DMS79 treated with DMSO at 0.1 percent for 48 hours (cell line): ENCODE measurements around the gene KCNAB1.
A peak's percentile ranks its signal among the peaks of the same experiment; 100 is the strongest.
"Not testable (repeated sequence)": the region's sequence is repeated elsewhere in the genome, so short reads cannot be mapped to it uniquely, and the experiment has no call there.

ENCODE experiments used
- DNase-seq: peaks from one replicate; lab custom pipeline; 2025; lab: John Stamatoyannopoulos, UW

The KCNAB1 gene

GRCh38 chr3:156539051-156539450, 418.7 kb downstream of the KCNAB1 start:
- no peak for DNase-seq

DNA sequence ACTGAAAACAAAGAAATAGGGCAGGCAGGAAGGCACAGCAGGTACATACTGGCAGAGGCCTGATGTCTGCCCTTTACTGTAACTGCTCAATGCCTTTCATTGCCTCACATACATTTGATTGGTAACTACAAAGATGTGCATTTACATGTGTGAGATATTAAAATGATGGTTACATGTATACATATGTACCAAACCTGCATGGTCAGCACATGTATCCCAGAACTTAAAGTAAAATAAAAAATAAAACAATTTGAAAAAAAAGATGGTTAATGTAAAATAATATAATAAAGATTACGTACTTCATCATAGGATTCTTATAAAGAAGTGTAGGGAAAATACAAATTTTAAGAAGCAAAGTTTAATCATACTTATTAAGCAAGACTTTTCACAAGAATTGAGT, 419.4 kb downstream of the KCNAB1 start:
- no peak for DNase-seq

- no peak for DNase-seq
Observed at GRCh38 chr3:156542101-156543042, 422.0 kb downstream of the KCNAB1 start.

DNA sequence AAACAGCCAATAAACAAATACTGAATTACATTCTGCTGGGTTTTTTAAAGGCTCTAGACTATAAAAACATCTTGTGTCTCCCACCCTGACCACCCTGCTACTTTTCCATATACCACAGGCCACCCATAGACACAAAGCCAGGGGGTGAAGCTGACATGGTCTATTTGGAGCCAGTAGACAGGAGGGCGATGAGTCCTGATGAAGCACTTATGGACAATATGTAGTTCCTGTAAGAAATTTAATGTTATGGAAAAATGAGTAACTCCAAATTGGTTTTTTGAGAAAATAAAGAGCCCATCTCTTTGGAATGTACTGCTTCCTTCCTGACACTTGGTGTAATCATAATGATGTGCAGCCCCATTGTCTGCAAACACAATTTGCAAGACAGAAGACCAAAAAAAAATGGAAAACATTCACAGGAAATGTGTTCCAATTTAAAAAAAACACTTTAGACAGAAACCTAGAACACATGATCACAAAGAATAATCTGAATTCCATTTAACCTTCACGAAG, 422.7 kb downstream of the KCNAB1 start:
- no peak for DNase-seq

GRCh38 chr3:156547637-156548036, 427.3 kb downstream of the KCNAB1 start:
- DNase-seq, result no peak

DNA sequence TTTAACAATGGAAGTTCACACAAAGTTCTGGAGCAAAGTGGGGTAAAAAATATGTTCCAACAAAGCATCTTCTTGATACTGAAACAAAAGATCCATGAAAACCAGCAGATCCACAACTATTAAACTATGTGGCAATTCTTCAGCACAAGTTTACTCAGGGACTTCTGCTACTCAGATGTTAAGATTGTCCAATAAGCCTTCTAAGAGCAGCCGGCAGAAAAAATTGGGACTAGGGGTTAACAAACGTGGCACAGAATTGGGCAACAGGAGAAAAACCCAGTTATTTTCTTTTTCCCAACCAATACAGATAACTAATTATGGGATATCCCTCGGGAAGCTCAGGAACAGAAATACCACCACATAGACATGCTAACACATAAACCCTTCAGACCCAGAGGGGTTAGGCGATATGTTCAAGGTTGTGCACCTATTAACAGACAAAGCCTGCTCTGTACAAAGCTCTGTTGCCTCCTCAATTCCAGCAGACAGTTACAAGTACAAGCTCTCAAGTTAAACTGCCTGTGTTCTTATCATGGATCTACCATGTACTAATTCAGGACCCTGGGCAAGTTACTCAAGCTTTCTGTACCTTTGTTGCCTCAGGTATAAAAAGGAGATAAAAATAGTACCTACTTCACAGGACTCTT, 427.8 kb downstream of the KCNAB1 start:
- DNase-seq, result no peak

- DNase-seq, result no peak
Observed at GRCh38 chr3:156548902-156549301, 428.5 kb downstream of the KCNAB1 start.

GRCh38 chr3:156551261-156551660, 430.9 kb downstream of the KCNAB1 start:
- no peak for DNase-seq

GRCh38 chr3:156551746-156552145, 431.4 kb downstream of the KCNAB1 start:
- no peak for DNase-seq

GRCh38 chr3:156552973-156553372, 432.6 kb downstream of the KCNAB1 start:
- DNase-seq, result no peak

- DNase-seq, result peak; percentile 9
Observed at GRCh38 chr3:156553705-156554356, 433.5 kb downstream of the KCNAB1 start.

- DNase-seq, result no peak
Observed at GRCh38 chr3:156554515-156554841, 434.1 kb downstream of the KCNAB1 start.

GRCh38 chr3:156554842-156555687, 434.7 kb downstream of the KCNAB1 start, which contains the start of gene SSR3:
Gene SSR3 (minus strand): TSS chr3:156555117. CDS start chr3:156555089, 28 bp downstream.
- DNase-seq, result peak; percentile 97

GRCh38 chr3:156558389-156558788, 438.0 kb downstream of the KCNAB1 start:
- DNase-seq, result no peak

DNA sequence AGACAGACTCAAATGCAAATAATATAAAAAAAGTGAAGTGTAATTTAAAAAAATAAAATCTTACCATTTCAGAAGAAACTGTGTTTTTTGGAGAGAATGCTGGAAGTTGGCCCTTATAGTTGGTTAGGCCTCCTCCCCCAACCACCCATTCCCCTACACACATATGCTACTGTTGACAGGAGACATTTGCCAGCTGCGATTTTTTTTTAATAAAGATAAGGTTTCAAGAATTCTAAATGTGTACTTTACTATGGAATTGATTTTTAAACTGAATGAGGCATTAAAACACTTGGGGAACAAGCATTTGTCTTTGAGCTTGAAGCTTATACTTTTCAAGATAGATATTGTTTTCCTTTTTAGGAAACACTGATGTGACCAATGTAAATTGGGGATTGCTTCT, 438.9 kb downstream of the KCNAB1 start:
- no peak for DNase-seq

GRCh38 chr3:156561533-156561932, 441.2 kb downstream of the KCNAB1 start:
- DNase-seq, result no peak

GRCh38 chr3:156562486-156562885, 442.1 kb downstream of the KCNAB1 start:
- not testable (repeated sequence) for DNase-seq

DNA sequence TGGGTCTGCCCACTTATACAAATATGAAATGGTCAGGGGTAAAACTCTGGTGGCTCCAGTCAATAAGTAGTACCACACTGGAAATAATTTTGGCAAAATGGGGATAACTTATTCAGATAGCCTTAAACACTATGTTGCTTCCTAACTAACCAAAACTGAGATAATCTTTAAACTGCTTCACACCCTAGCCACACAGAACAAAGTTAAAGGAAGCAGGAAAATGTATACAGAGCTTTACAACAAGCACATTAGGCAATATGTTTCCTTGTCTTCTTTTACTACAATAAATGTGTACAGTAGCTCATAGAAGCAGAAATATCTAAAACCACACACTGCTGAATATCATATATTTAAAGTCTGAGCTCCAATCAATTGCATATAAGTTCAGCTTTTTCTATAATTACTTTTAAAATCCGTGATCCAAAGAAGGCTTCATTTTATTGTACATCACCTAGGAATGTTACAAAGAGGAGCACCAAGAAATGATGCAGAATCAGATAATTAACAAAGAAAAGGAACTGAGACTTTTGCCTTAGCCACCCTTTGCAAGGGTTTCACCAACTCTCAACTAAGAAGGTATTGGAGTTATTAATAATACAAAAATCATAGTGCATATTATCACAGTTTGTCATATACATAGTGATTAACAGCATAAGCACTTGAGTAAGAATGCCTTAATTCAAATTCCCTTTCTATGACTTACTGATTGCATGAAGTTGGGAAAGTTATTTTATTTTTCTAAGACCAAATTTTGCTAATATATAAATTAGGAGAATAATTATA, 443.7 kb downstream of the KCNAB1 start:
- no peak for DNase-seq

DNA sequence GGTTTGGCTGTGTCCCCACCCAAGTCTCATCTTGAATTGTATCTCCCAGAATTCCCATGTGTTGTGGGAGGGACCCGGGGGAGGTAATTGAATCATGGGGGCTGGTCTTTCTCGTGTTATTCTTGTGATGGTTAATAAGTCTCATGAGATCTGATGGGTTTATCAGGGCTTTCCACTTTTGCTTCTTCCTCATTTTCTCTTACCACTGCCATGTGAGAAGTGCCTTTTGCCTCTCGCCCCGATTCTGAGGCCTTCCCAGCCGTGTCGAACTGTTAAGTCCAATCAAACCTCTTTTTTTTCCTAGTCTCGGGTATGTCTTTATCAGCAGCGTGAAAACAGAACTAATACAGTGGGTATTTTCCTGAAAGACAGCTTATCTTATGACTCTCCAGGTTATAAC, 448.6 kb downstream of the KCNAB1 start:
- DNase-seq, result not testable (repeated sequence)

- DNase-seq, result not testable (repeated sequence)
Observed at GRCh38 chr3:156569881-156570280, 449.5 kb downstream of the KCNAB1 start.

DNA sequence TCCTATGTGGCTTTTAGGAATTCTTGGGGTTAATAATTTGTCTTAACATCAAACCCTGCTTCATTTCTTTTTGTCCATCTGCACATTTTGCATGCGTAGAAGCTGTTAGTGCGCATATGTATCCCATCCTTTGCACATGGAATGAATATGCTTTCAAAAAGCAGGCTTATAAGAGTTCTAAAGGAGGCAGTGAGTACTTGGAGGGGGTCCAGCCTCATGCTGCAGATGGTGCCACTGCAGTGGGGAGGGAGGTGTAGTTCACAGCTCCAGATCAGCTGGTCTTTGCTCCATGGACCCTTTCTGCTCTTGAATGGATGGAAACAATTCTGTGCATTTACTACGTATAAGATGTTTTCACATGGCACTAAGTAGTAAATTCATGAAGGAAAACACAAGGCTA, 455.3 kb downstream of the KCNAB1 start:
- no peak for DNase-seq
